AG08396 (cell line): ENCODE results near the gene RAET1E.
"Not testable (repeated sequence)": the region's sequence is repeated elsewhere in the genome, so short reads cannot be mapped to it uniquely, and the experiment has no call there.

ENCODE experiments used
- DNase-seq: peaks from one replicate; pipeline ENCODE4 v3.0.0; 2012; ENCODE audit warnings: low spot score, mixed read lengths

RAET1E gene

DNA sequence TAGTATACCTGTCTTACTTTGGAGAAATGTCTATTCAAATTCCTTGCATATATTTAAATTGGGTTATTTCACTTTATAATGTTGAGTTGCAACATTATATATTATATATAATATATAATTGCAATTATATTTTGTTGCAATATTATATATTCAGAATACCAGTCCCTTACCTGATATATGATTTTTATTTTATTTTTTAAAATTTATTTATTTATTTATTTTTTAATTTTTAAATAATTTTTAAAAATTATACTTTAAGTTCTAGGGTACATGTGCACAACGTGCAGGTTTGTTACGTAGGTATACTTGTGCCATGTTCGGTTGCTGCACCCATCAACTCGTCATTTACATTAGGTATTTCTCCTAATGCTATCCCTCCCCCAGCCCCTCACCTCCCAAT is 29.1 kb upstream of the RAET1E start:
- DNase-seq, result not testable (repeated sequence)

DNA sequence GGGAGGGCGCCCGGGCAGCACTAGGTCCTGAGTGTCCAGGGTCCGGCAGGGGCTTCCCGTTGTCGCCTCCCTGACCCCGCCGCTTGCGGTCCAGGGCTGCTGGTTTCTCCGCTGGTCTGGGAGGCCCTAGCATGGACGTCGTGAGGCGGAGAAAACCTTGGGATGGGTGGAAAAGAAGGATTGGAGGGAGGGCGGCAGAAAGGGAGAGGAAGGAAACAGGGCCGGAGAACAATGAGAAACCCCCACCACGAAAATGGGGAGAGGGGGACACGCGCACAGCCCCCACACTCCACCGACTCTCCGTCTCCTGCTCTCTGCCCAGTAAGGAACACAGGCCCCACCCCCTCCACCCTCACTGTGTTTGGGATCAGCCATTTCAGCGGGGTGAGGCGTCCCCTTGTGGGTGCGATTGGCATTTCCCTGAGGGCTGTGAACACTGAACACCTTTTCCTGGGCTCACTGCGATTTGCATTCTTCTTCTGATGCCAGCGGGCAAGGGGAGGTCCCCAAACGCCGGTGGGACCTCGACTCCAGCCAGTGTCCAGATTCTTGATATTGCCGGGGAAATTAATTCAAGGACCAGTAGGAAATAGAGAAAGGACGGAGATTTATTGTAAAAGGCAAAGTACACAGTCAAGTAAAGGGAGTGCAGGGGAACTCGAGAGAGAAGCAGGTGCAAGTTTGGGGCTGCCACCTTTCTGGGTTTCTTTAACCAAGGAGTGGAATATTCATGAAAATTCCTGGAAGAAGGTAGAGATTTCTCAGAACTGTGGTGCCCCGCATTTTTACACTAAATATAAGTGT is 28.3 kb upstream of the RAET1E start:
- peak; percentile 66 for DNase-seq

DNA sequence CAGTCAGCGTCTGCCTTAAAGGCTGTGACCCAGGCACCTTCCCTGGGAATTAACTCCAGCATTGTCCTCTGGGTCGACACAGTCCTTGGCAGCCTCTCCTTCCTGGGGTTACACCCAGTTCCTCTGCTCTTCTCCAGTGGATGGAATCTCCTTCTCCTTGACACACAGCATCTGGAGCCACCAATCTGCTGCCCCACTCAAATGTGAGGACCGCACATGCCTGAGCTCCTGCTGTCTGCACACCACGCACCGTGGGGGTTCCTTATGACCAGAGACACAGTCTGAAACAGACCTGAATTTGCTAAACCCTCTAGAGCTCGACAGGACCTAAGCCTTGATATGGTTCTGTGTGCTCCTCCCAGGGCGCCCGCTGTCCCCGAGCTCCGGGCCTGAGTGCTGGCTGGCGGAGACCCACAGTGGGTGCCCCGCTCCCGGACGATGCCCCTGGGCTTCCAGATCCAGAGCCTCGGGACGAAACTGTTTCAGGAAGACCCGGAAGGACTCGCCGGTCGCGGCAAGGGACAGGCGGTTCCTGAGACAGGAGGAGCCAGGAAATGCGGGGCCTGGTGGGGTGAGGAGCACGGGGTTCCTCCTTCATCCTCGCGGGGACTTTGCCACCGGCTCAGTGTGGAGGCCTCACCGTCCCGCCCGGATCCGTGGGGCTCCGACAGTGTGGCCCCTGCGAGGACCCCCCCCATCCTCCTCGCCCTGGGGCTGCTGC is 27.5 kb upstream of the RAET1E start:
- no peak for DNase-seq

DNA sequence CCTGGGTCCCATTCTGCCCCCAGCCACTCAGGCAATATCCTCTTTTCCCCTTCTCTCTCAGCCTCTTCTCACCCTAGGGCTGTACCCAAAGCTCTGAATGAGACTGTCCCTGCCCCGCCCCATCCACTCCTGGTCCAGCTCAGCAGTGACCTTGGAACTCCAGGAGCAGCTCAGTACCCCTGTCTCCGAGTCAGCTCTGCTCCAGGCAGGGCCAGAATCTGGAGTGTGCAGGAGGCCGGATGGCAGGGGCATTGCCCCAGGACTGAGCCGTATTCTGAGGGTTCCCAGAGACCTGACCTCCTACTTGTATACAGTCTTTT is 27.0 kb upstream of the RAET1E start:
- DNase-seq, result no peak

DNA sequence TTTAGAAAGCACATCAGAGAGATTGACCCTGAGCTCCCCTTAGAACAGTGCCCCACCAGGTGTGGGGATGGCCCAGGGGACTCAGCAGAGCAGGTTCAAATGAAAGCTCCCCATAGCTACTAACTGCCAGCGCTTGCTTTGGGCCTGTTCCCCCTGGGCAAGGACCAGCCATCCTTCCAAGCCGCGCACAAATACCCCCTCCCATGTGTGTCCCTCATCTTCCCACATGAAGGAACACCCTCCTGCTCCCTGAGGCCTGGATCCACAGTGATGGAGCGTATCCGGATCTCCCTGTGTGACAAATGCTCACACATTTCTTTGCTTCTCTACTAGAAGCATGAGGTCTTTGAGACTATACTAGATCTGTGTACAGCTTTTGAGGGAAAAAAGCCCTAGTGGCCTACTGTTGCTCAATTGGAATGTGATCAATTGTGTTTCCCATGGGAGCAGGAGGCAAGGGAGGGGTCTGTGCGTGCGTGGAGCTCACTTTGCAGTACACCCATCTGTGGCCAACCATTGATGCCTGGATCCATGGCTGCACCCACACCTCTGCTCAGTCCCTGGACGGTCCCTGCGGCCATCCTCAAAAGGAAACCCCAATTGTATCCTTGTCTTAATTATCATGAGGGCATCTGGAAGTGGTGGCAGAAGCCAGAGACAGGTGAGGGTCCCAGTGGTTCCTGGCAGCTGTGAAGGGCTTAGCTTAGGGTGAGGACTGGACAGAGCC is 26.5 kb upstream of the RAET1E start:
- DNase-seq, result no peak

DNA sequence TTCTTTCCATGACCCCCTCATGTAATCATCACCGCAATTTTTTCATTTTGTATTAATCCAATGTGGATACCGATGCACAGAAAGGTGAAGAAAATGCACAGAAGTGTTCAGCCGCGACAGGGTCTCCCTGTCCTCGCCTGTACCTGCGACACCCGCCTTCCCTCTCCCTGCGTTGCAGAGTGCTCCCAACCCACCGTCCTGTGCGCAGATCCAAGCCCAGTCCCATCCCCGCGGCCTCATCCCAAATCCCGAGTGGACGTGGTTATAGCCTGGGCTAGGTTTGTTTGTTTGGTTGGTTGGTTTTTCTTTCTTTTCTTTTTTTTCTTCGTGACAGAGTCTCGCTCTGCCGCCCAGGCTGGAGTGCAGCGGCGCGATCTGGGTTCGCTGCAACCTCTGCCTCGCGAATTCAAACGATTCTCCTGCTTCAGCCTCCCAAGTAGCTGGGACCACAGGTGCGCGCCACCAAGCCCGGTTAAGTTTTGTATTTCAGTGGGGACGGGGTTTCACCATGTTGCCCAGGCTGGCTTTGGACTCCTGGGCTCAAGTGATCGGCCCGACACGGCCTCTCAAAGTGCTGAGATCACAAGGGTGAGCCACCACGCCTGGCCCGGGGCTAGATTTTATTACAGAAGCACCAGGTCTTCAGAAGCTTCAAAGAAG is 25.5 kb upstream of the RAET1E start:
- no peak for DNase-seq

DNA sequence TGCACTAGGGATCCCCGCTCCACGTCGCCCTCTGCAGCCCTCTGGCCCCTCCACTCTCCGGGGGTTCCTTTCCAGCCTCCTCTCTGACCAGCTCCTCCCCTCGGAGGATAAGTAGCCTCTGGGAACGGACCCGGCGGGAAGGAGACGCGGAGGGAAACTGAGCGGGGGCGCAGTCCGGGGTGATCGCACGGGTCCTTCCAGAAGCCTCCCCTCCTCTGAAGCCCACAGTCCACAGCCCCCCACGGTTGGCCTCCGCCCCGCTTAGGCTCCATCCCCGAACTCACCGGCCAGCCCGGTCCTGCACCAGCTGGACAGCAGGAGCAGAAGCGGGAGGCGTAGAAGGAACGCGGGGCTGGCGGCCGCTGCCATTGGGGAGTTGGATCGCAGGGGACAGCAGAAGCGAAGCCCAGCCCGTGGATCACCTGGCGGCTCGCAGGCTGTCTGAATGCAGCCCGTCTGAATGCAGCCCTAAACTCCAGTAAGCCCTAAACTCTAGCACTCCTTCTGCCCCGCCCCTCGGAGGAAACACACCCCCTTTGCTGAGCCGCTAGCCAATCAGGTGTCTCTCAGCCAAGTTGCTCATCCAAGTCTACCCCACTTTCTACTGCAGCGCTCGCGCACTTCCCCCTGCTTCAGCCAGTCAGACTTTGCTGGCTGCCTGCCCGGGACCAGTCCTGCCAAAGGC is 24.9 kb upstream of the RAET1E start, which contains the start of gene RAET1G:
RAET1G (minus strand) TSS at position 480 of the 685 bp plus-strand sequence; CDS start at position 369, 111 bp downstream.
- peak; percentile 95 for DNase-seq

DNA sequence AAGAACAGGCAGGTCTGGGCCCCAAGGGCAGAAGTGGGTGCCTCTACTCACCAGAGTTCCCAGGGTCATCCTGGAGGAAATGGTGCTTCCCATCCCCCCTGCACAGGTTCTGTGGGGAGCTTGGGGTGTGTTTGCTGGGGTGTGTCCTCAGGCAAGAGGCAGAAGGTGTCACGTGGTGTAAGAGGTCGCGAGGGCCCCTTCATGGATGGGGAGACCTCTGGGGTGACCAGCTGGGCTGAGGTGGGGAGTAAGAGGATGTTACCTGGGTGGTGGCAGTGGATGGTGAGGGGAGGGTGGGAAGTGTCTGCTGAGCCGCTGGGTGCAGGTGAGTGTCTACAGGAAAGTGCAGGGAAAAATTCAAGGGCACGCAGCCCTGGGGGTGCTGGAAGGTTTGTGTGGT is 24.2 kb upstream of the RAET1E start:
- DNase-seq, result not testable (repeated sequence)

DNA sequence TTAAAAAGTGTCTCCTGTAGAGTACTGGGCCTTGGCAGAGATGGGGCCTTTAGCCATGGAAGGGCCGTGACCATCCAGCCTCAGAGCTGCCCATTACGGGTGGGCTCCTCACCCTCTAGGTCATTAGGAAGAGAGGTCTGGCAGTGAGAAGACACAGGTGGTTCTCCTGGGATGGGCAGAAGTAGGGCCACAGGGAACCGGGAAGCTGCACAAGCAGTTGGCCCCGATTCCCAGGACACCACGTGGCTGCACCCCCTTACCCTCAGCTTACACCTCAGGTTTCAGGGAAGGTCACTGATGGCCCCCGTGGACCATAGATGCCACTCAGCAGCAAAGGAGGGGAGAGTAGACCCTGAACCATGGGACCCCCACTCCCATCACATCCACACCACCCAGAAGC is 23.4 kb upstream of the RAET1E start:
- no peak for DNase-seq

DNA sequence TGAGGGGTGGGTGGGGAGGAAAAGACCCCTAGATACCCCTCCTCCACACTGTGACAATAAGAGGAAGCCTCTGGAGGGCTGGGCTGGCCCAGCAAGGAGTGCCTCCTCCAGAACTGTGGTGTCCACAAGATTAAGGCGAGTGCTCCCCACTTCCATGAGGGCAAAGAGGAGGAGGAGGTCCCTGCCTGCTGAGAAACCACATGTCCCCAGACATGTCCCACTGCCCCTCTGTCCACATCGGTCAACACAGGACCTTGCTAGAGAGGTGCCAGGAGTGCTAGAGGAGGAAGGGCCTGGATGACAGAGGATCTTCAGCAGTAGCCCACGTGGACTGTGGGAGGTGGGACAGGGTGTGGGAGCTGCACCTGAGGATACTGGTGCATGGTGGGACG is 21.9 kb upstream of the RAET1E start:
- DNase-seq, result no peak

DNA sequence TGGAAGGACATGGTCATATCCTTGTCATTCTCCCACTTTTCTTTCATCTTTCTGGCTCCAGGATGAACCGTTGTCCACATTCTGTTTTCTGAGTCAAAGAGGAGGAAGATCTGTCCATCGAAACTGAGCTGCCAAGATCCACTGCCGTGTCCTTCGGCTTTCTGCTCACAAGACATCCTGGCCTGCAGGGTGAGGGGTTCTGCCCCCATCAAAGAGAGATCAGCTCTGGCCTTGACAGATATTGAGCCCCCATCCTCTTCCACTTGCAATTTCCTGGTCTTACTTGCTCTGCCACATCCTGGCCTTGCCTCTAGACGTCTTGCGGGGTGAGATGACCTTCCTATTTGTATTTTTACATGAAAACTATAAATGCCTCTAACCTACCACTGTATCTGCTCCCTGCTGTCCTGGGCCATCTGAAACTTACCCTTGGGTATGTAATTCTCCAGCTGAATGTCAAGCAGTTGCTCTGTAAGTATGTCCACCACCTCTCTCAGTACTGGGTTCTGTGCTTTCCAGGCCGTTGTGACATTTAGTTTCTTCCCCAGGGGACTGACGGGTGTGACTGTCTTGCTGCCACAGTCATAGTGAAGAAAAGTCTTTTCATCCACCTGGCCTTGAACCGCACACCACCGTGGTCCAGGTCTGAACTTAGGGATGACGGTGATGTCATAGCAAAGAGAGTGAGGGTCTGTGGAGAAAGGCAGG is 21.4 kb upstream of the RAET1E start:
- DNase-seq, result not testable (repeated sequence)

DNA sequence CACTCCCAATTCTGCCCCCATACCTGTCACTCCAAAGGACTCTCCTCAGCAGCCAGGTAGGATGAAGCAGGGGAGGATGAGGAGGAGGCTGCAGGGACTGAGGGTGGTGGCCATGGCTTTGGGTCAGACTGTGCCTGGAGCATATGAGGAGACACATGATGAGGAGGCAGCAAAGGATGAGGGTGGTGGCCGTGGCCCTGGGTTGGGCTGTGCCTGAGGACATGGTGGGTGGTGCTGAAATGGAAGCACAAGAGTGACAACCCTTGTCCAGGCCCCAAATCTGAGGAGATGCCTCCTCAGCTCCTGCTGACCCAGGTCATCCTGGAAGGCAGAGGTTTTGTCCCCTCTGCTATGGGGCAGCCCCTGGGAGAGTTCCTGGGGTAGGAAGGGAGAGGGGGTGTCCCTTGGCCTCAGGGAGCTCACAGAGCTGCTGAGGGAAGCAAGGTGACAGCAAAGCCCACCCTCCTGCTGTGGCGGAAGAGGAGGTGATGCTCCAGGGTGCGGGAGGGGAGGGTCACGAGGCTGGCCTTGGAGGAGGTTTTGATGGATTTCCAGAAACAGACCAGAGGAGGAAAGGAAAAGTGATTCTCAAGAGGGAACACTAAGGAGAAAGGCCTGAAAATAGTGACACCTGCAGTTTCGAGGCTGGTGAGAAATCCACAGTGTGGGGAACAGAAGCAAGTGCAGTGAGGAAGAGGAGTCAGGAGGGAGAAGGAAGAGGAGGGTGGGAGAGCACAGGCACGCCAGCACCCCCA is 20.4 kb upstream of the RAET1E start:
- DNase-seq, result no peak

DNA sequence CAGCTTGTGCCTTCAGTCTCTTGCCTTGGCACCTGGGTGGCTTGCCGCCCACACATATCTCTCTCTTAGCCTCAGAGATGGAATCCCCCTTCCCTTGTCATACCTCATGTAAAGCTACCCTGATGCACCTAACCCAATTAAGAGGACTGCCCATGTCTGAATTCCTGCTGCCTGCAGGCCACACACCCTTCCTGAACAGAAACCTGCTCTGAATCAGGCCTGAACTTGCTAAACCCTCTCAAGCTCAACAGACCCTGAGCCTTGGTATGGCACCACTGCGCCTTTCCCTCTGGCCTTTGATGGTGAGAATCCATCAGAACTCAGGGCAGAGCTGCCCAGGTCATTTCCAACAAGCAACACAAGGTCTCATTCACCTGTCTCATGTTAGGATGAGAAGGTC is 19.8 kb upstream of the RAET1E start:
- no peak for DNase-seq

DNA sequence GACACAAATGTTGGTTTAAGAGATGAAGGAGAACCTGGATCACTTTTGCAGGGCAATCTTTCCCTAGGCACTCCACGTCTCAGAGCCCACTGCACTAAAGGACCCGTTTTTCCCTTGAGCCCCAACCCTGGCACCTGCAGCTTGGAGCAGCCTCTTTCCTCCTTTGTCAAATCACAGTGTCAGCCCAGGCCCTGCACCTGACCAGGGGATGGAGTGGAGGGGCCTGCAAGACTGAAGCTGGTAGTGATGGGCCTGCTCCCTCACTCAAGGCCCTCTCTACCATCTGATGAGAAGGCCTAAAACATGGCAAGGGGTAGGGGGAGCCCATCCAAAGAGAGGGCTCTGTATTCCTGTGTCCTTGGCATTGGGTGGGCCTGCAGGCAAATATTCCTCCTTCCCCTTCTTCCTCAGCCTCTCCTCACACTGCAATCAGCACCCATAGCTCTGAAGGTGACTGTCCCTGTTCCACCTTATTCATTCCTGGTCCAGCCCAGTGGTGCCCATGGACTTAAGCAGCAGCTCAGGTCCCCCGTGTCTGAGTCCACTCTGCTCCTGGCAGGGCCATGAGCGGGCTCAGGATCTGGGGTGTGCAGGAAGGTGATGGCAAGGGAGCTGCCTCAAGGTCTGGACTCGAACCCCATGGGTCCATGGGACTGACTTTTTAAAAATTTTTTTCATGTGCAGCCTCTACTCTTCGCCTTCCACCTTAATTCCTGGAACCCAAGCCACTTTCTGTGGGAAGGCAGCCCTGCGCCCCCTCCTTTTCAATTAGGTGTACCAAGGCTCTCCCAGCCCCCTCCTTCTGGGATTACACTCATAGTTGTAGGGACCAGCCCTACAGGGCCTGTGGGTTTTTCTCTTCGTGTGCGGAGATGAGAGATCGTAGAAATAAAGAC is 18.3 kb upstream of the RAET1E start:
- no peak for DNase-seq

DNA sequence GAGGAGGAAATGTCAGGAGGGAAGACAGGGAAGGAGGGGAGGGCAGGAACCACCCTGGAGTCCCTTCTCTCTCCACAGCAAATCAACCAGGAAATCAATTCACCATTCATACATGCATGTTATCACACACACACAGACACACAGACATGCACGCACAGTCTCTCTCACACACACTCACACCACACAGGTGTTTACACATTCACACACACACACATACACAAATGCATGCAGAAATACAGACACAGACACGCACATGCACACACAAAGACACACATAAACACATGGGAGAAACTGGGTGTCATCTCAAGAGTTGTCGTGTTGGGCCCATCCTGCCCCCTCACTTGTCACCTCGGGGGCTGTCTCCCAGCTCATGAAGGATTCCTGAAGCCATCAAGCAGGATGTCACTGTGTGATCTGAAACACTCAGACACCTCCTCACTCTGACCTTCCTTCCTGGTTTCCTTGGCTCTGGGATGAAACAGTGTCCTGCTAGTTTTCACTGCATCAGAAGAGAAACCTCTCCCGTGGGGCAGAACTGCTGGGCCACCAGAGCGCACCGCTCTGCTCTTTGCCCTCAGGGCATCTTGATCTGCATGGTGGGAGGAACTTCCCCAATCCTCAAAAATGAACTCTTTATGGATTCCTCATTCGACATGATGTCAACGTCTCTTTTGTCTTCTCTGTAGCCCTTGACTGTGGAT is 15.8 kb upstream of the RAET1E start:
- DNase-seq, result no peak

DNA sequence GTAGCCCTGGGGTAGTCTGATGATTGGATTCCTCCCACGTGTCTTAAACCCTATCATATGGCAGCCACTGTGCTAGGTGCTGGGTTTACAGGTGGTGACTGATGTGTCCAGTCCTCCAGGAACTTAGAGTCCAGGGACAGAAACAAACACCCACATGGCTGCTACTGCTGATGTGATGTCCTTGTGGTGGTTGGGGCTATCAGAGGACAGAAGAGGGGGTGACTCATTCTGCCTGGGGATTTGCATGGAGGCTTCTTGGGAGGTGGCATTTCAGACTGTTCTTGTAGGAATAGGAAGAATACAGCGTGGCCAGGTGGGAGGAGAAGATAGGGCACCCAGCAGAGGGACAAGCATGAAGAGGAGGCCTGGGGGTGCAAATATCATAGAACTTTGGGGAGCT is 15.2 kb upstream of the RAET1E start:
- DNase-seq, result no peak

DNA sequence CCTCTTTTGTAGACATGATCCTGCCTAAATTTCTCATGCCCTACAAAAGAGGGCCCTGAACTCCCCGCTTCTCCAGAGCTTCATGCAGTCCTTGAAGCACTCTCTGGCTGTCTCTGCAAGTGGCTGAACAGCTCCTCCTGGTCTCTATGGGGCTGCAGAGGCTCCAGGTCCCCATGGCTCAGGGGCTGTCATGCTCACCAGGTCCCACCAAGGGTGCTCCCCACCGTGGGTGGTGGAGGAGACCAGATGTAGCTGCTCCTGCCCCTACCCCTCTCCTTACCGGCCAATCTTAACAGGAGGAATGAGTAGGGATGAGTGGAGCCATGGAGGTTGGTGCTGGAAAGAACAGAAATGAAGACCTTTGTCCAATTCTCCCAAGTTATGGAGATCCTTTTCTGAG is 14.8 kb upstream of the RAET1E start:
- not testable (repeated sequence) for DNase-seq

DNA sequence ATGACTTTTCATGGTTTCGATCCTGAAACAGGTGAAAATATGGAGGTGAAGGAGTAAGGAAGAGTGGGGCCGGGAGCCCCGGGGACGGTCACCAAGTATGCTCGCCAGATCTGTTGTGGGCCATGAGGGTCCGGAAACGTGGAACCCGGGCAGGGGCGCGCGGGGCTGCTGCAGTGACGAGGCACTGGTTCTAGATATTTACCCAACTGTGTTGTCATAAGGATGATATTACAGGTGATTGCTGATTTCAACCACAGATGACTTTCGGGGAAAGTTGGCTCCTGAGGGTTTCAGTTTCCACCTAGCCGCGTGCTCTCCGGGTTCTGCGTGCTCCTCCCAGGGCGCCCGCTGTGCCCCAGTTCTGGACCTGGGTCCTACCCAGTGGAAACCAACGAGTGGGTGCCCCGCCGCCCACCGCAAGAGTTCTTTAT is 12.8 kb upstream of the RAET1E start:
- DNase-seq, result no peak
